ENCODE measurements around the gene SF3A2.

The SF3A2 gene

DNA sequence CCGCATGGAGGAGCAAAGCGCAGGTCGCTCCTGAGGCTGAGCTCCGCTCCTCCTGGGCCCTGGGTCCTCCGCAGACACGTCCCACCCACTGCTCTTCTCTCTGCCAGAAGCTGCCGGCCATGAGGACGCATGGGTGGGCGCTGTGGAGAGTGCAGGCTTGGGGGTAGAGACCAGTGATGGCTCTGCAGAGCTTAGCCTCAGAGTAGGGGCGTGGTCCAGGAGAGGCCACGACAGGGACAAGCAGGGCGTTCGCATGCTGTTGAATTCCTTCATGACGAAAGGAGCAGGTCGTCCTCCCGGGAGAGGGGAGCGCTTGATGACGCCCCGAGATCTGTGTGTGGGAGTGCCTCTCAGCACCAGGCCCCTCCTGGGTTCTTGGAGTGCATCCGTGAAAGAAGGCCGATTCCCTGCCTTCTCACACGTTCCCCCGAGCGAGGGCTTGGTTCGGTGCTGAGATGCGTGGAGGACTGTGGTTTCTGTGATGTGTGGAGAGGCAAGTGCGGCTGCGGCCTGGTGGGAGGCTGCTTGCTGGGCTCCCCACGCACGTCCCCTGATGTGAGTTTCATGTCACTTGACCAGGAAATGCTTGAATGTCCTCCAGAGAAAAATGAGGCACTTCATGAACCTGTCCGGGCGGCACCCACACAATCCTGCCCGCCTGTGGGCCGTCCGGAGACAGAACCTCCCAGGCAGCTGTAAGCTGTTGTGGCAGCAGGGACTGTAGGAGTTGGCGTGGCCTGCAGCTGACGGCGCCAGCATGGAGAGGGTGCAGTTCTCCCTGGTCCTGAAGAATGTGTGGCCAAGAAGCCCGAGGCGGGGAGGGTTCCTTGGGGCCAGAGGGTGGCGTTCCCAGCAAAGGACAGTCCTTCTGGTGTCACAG lies 4.5 kb downstream of the SF3A2 start:
- peaks cover 48% of the 10 kb centered on the region for H3K4me1 ChIP-seq (ENCODE audit: control insufficient read depth, insufficient read depth, low read length, poor library complexity, severe bottlenecking)
- H3K4me3 ChIP-seq (ENCODE audit: insufficient read depth, low read depth, low read length, poor library complexity, severe bottlenecking), result peak overlapping the region; percentile 26
- no peaks in the 10 kb centered on the region for H3K27me3 ChIP-seq (replicated peaks; ENCODE audit: control insufficient read depth, insufficient read depth, low read length, poor library complexity, severe bottlenecking)
- H3K36me3 ChIP-seq (ENCODE audit: control insufficient read depth, insufficient read depth, low read length), result peaks cover 32% of the 10 kb centered on the region
- H3K27ac ChIP-seq (ENCODE audit: insufficient read depth, low read length, poor library complexity, severe bottlenecking), result peak overlapping the region; percentile 72
- no peak for DNase-seq
- no peaks in the 10 kb centered on the region for H3K9me3 ChIP-seq (ENCODE audit: control insufficient read depth, low read length)

DNA sequence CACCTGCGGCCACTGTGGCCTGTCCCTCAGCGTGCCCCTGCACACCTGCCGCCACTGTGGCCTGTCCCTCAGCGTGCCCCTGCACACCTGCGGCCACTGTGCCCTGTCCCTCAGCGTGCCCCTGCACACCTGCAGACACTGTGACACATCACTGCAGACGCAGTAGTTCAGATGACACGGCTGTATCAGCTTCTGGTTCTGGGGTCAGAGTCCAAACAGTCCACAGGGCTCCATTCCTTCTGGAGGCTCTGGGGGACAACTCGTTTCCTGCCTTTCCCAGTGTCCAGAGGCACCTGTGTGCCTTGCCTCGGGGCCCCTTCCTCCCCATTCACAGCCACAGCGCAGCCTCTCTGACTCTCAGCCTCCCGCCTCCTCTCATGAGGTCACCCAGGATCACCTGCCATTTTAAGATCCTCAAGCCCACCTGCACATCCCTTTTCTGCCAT lies 5.5 kb downstream of the SF3A2 start:
- Histone ChIP-seq H3K4me1 (ENCODE audit: control insufficient read depth, insufficient read depth, low read length, poor library complexity, severe bottlenecking) (peaks cover 46% of the 10 kb centered on the region), H3K27ac (ENCODE audit: insufficient read depth, low read length, poor library complexity, severe bottlenecking) (no peak overlapping the region), H3K36me3 (ENCODE audit: control insufficient read depth, insufficient read depth, low read length) (peaks cover 42% of the 10 kb centered on the region), H3K4me3 (ENCODE audit: insufficient read depth, low read depth, low read length, poor library complexity, severe bottlenecking) (no peak overlapping the region), H3K9me3 (ENCODE audit: control insufficient read depth, low read length) (no peaks in the 10 kb centered on the region), H3K27me3 (replicated peaks; ENCODE audit: control insufficient read depth, insufficient read depth, low read length, poor library complexity, severe bottlenecking) (no peaks in the 10 kb centered on the region)
- DNase-seq, result no peak

GRCh38 chr19:2242816-2243215 lies 6.2 kb downstream of the SF3A2 start:
- peaks cover 49% of the 10 kb centered on the region for H3K36me3 ChIP-seq (ENCODE audit: control insufficient read depth, insufficient read depth, low read length)
- no peaks in the 10 kb centered on the region for H3K9me3 ChIP-seq (ENCODE audit: control insufficient read depth, low read length)
- H3K27ac ChIP-seq (ENCODE audit: insufficient read depth, low read length, poor library complexity, severe bottlenecking), result no peak overlapping the region
- DNase-seq, result no peak
- no peaks in the 10 kb centered on the region for H3K27me3 ChIP-seq (replicated peaks; ENCODE audit: control insufficient read depth, insufficient read depth, low read length, poor library complexity, severe bottlenecking)
- peaks cover 39% of the 10 kb centered on the region for H3K4me1 ChIP-seq (ENCODE audit: control insufficient read depth, insufficient read depth, low read length, poor library complexity, severe bottlenecking)
- no peak overlapping the region for H3K4me3 ChIP-seq (ENCODE audit: insufficient read depth, low read depth, low read length, poor library complexity, severe bottlenecking)

DNA sequence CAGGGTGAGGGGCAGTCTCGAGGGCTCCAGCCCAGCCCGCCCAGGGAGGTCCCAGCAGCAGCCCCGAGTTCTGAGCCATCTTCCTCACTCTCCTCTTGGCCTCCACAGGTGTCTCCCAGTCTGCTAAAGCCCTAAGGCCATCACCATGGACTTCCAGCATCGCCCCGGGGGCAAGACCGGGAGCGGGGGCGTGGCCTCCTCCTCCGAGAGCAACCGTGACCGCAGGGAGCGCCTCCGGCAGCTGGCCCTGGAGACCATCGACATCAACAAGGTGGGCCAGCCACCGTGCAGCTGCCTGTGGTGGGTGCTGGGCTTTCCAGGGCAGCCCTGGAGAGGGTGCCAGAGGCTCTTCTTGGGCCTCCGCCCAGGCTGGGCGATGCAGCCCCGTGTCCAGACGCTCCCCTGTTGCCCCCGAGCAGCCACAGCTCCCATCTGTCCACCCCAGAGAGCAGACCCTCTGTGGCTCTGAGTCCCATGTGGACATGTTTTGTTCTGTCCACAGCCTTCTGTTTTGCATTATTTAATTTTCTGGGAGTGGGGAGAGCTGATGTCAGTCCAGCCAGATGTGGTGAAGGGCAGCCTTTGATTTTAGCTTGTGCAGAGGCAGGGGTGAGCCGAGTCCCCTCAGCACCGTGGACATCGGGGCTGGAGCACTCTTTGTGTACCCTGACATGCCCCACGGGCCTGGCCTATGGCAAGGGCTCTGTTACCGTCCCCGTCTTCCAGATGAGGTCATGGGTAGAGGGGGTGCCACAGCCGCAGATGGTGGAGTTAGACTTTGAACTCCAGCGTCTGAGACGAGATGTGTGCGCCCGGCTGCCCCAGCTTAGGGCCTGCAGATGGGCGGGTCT lies 6.9 kb downstream of the SF3A2 start:
- no peak for DNase-seq
- Histone ChIP-seq H3K9me3 (ENCODE audit: control insufficient read depth, low read length) (no peaks in the 10 kb centered on the region), H3K27me3 (replicated peaks; ENCODE audit: control insufficient read depth, insufficient read depth, low read length, poor library complexity, severe bottlenecking) (no peaks in the 10 kb centered on the region), H3K4me3 (ENCODE audit: insufficient read depth, low read depth, low read length, poor library complexity, severe bottlenecking) (no peak overlapping the region), H3K36me3 (ENCODE audit: control insufficient read depth, insufficient read depth, low read length) (peaks cover 56% of the 10 kb centered on the region), H3K27ac (ENCODE audit: insufficient read depth, low read length, poor library complexity, severe bottlenecking) (no peak overlapping the region), H3K4me1 (ENCODE audit: control insufficient read depth, insufficient read depth, low read length, poor library complexity, severe bottlenecking) (peaks cover 34% of the 10 kb centered on the region)

DNA sequence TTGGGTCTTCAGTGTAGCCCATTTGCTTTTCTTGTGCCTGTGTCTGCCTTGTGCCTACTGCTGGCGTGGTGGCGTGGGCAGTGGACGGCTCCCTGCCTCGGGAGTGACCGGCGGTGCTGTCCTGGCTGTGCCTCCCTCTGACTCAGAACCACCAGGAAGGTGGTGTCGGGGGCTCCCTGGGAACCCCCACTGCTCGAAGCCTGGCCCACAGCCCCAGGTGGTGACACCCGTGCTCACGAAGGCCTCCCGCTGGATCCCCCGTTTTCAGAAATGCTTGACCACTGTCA lies 7.4 kb downstream of the SF3A2 start:
- Histone ChIP-seq H3K27ac (ENCODE audit: insufficient read depth, low read length, poor library complexity, severe bottlenecking) (no peak overlapping the region), H3K36me3 (ENCODE audit: control insufficient read depth, insufficient read depth, low read length) (peaks cover 59% of the 10 kb centered on the region)

GRCh38 chr19:2244486-2244885 lies 7.9 kb downstream of the SF3A2 start:
- Histone ChIP-seq H3K27me3 (replicated peaks; ENCODE audit: control insufficient read depth, insufficient read depth, low read length, poor library complexity, severe bottlenecking) (no peaks in the 10 kb centered on the region), H3K4me1 (ENCODE audit: control insufficient read depth, insufficient read depth, low read length, poor library complexity, severe bottlenecking) (peaks cover 27% of the 10 kb centered on the region), H3K9me3 (ENCODE audit: control insufficient read depth, low read length) (no peaks in the 10 kb centered on the region), H3K27ac (ENCODE audit: insufficient read depth, low read length, poor library complexity, severe bottlenecking) (no peak overlapping the region), H3K4me3 (ENCODE audit: insufficient read depth, low read depth, low read length, poor library complexity, severe bottlenecking) (no peak overlapping the region), H3K36me3 (ENCODE audit: control insufficient read depth, insufficient read depth, low read length) (peaks cover 59% of the 10 kb centered on the region)
- DNase-seq, result no peak

More for the DNA sequence above, 7.4 kb downstream of the SF3A2 start:
- DNase-seq, result no peak
- Histone ChIP-seq H3K4me3 (ENCODE audit: insufficient read depth, low read depth, low read length, poor library complexity, severe bottlenecking) (no peak overlapping the region), H3K27me3 (replicated peaks; ENCODE audit: control insufficient read depth, insufficient read depth, low read length, poor library complexity, severe bottlenecking) (no peaks in the 10 kb centered on the region), H3K9me3 (ENCODE audit: control insufficient read depth, low read length) (no peaks in the 10 kb centered on the region), H3K4me1 (ENCODE audit: control insufficient read depth, insufficient read depth, low read length, poor library complexity, severe bottlenecking) (peaks cover 28% of the 10 kb centered on the region)

DNA sequence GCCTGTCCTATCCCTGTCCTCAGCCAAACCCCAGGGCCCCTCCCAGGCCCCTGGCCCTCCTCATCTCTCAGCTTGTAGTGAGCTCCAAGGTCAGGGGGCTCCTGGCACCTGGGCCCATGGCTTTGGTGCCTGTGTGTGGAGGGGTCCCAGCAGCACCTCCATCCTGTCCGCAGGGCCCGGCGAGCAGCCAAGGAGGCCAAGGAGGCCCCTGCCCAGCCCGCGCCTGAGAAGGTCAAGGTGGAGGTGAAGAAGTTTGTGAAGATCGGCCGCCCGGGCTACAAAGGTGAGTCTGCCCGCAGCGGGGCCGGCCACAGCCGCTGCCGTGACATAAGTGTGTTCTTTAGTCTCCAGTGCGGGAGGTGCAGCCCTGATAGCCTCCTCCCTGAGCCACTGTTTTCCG lies 8.6 kb downstream of the SF3A2 start:
- H3K27ac ChIP-seq (ENCODE audit: insufficient read depth, low read length, poor library complexity, severe bottlenecking), result no peak overlapping the region
- no peaks in the 10 kb centered on the region for H3K9me3 ChIP-seq (ENCODE audit: control insufficient read depth, low read length)
- peaks cover 59% of the 10 kb centered on the region for H3K36me3 ChIP-seq (ENCODE audit: control insufficient read depth, insufficient read depth, low read length)
- DNase-seq, result no peak
- H3K27me3 ChIP-seq (replicated peaks; ENCODE audit: control insufficient read depth, insufficient read depth, low read length, poor library complexity, severe bottlenecking), result peaks cover 6% of the 10 kb centered on the region
- peaks cover 27% of the 10 kb centered on the region for H3K4me1 ChIP-seq (ENCODE audit: control insufficient read depth, insufficient read depth, low read length, poor library complexity, severe bottlenecking)
- no peak overlapping the region for H3K4me3 ChIP-seq (ENCODE audit: insufficient read depth, low read depth, low read length, poor library complexity, severe bottlenecking)

GRCh38 chr19:2246014-2246620 lies 9.5 kb downstream of the SF3A2 start:
- DNase-seq, result no peak
- H3K4me1 ChIP-seq (ENCODE audit: control insufficient read depth, insufficient read depth, low read length, poor library complexity, severe bottlenecking), result peaks cover 27% of the 10 kb centered on the region
- H3K9me3 ChIP-seq (ENCODE audit: control insufficient read depth, low read length), result no peaks in the 10 kb centered on the region
- no peak overlapping the region for H3K27ac ChIP-seq (ENCODE audit: insufficient read depth, low read length, poor library complexity, severe bottlenecking)
- peaks cover 14% of the 10 kb centered on the region for H3K27me3 ChIP-seq (replicated peaks; ENCODE audit: control insufficient read depth, insufficient read depth, low read length, poor library complexity, severe bottlenecking)
- peaks cover 59% of the 10 kb centered on the region for H3K36me3 ChIP-seq (ENCODE audit: control insufficient read depth, insufficient read depth, low read length)
- H3K4me3 ChIP-seq (ENCODE audit: insufficient read depth, low read depth, low read length, poor library complexity, severe bottlenecking), result no peak overlapping the region

GRCh38 chr19:2246801-2247361 lies 10.3 kb downstream of the SF3A2 start:
- no peak for DNase-seq
- peaks cover 24% of the 10 kb centered on the region for H3K4me1 ChIP-seq (ENCODE audit: control insufficient read depth, insufficient read depth, low read length, poor library complexity, severe bottlenecking)
- H3K27ac ChIP-seq (ENCODE audit: insufficient read depth, low read length, poor library complexity, severe bottlenecking), result no peak overlapping the region
- H3K27me3 ChIP-seq (replicated peaks; ENCODE audit: control insufficient read depth, insufficient read depth, low read length, poor library complexity, severe bottlenecking), result peaks cover 20% of the 10 kb centered on the region
- H3K36me3 ChIP-seq (ENCODE audit: control insufficient read depth, insufficient read depth, low read length), result peaks cover 59% of the 10 kb centered on the region
- no peaks in the 10 kb centered on the region for H3K9me3 ChIP-seq (ENCODE audit: control insufficient read depth, low read length)
- H3K4me3 ChIP-seq (ENCODE audit: insufficient read depth, low read depth, low read length, poor library complexity, severe bottlenecking), result no peak overlapping the region

All from effector memory CD4-positive, alpha-beta T cell (primary cell).